GM23338 (cell line): ENCODE results near the gene PTPRJ. TPM values are rescaled to one million over a fixed set of nuclear protein-coding genes. Genes with fewer than 3 reads are reported as not detected.

Experiments
- ATAC-seq: fragments of 200-7000 bp; cut with Tn5 transposase; 3 replicates; pipeline ENCODE4 v1.9.1; 2020
- DNase-seq: peaks from one replicate; pipeline ENCODE4 v3.0.0-alpha.2; 2015; ENCODE audit warnings: low spot score
- H2AFZ ChIP-seq: fragments of 200-600 bp; sonication (generic); 2 replicates; pipeline ENCODE4 v1.8.0; 2016; ENCODE audit warnings: antibody characterized with exemption, mild to moderate bottlenecking, moderate library complexity
- H3F3A ChIP-seq: fragments of 200-600 bp; sonication (generic); replicated peaks from 2 replicates; pipeline ENCODE4 v1.8.0; 2017; ENCODE audit warnings: antibody characterized with exemption, mixed run types, low read depth
- H3K27ac ChIP-seq: fragments of 200-600 bp; sonication (generic); 2 replicates; pipeline ENCODE4 v1.6.1; 2016; ENCODE audit warnings: low read depth
- H3K27me3 ChIP-seq: fragments of 200-600 bp; sonication (generic); 2 replicates; pipeline ENCODE4 v1.8.0; 2016; ENCODE audit warnings: mild to moderate bottlenecking, mixed run types, moderate library complexity; ENCODE audit not compliant: insufficient read depth
- H3K36me3 ChIP-seq: fragments of 200-600 bp; sonication (generic); 2 replicates; pipeline ENCODE4 v1.8.0; 2016; ENCODE audit warnings: mild to moderate bottlenecking; ENCODE audit not compliant: insufficient read depth
- H3K4me1 ChIP-seq: fragments of 200-600 bp; sonication (generic); 2 replicates; pipeline ENCODE4 v1.8.0; 2016; ENCODE audit warnings: mild to moderate bottlenecking, moderate library complexity; ENCODE audit not compliant: insufficient read depth
- H3K4me2 ChIP-seq: fragments of 200-600 bp; sonication (generic); 2 replicates; pipeline ENCODE4 v1.7.1; 2017; ENCODE audit warnings: mixed run types
- H3K4me3 ChIP-seq: fragments of 200-600 bp; sonication (generic); 2 replicates; pipeline ENCODE4 v1.6.1; 2016; ENCODE audit warnings: mixed run types
- H3K79me2 ChIP-seq: fragments of 200-600 bp; sonication (generic); replicated peaks from 2 replicates; pipeline ENCODE4 v1.8.0; 2017; ENCODE audit warnings: mild to moderate bottlenecking; ENCODE audit not compliant: insufficient read depth
- H3K9me2 ChIP-seq: fragments of 200-600 bp; sonication (generic); 2 replicates; pipeline ENCODE4 v1.8.0; 2017; ENCODE audit not compliant: insufficient read depth
- H4K20me1 ChIP-seq: fragments of 200-600 bp; sonication (generic); replicated peaks from 2 replicates; pipeline ENCODE4 v1.8.0; 2017; ENCODE audit warnings: mild to moderate bottlenecking; ENCODE audit not compliant: insufficient read depth
- H3K27ac Mint-ChIP-seq: 2 replicates; pipeline ENCODE4 v1.8.0; 2020; ENCODE audit warnings: inconsistent platforms, mild to moderate bottlenecking, moderate library complexity, mixed read lengths
- H3K27me3 Mint-ChIP-seq: 3 replicates; pipeline ENCODE4 v1.8.0; 2022; ENCODE audit warnings: low read depth, mild to moderate bottlenecking, moderate library complexity, mixed read lengths, inconsistent platforms; ENCODE audit not compliant: insufficient read depth, poor library complexity
- H3K36me3 Mint-ChIP-seq: 3 replicates; pipeline ENCODE4 v1.8.0; 2021; ENCODE audit warnings: low read depth, mild to moderate bottlenecking, inconsistent platforms, moderate library complexity, mixed read lengths
- H3K4me1 Mint-ChIP-seq: 3 replicates; pipeline ENCODE4 v1.8.0; 2020; ENCODE audit warnings: mild to moderate bottlenecking, inconsistent platforms, mixed read lengths
- H3K4me3 Mint-ChIP-seq: 3 replicates; pipeline ENCODE4 v1.8.0; 2021; ENCODE audit warnings: moderate library complexity, mild to moderate bottlenecking, inconsistent platforms, mixed read lengths
- H3K9me3 Mint-ChIP-seq: 3 replicates; pipeline ENCODE4 v1.8.0; 2020; ENCODE audit warnings: moderate library complexity, mild to moderate bottlenecking, inconsistent platforms, mixed read lengths
- CREB1 ChIP-seq: fragments of 250-450 bp; sonication (Bioruptor Pico); IDR thresholded peaks from 2 replicates; pipeline ENCODE4 v1.5.0; 2020; ENCODE audit warnings: low read depth, mild to moderate bottlenecking, moderate library complexity
- CTCF ChIP-seq, 2 experiments: fragments of 200-600 bp in 1 of 2; sonication (generic) in 1 of 2; conservative IDR thresholded peaks; 2 replicates each; pipeline versions ENCODE4 v1.5.1 to v1.6.1; 2016 to 2017; ENCODE audit warnings: antibody characterized with exemption in 2 of 2, low read depth in 2 of 2, mild to moderate bottlenecking in 2 of 2, moderate library complexity in 1 of 2
- ETS1 ChIP-seq: IDR thresholded peaks from 2 replicates; pipeline ENCODE4 v1.6.1; 2016; ENCODE audit warnings: antibody characterized with exemption
- EZH2 ChIP-seq: fragments of 200-600 bp; sonication (generic); IDR thresholded peaks from one replicate; pipeline ENCODE4 v1.8.0; 2017; ENCODE audit warnings: antibody characterized with exemption, mild to moderate bottlenecking, low read depth; ENCODE audit not compliant: unreplicated experiment
- EZH2phosphoT487 ChIP-seq: fragments of 200-600 bp; sonication (generic); IDR thresholded peaks from one replicate; pipeline ENCODE4 v1.8.1; 2018; ENCODE audit warnings: antibody characterized with exemption; ENCODE audit not compliant: unreplicated experiment
- JUNB ChIP-seq: IDR thresholded peaks from one replicate; pipeline ENCODE4 v1.6.1; 2016; ENCODE audit warnings: antibody characterized with exemption; ENCODE audit not compliant: unreplicated experiment
- NANOG ChIP-seq: IDR thresholded peaks from 2 replicates; pipeline ENCODE4 v1.6.1; 2016; ENCODE audit warnings: antibody characterized with exemption, borderline replicate concordance
- POLR2AphosphoS5 ChIP-seq: IDR thresholded peaks from 2 replicates; pipeline ENCODE4 v1.6.1; 2016; ENCODE audit warnings: antibody characterized with exemption, low read depth
- REST ChIP-seq: IDR thresholded peaks from one replicate; pipeline ENCODE4 v1.6.1; 2018; ENCODE audit warnings: antibody characterized with exemption; ENCODE audit not compliant: unreplicated experiment
- STAT1 ChIP-seq: IDR thresholded peaks from one replicate; pipeline ENCODE4 v1.6.1; 2016; ENCODE audit warnings: antibody characterized with exemption; ENCODE audit not compliant: unreplicated experiment
- ZNF114 ChIP-seq: fragments of 250-450 bp; sonication (Bioruptor Pico); IDR thresholded peaks from 2 replicates; pipeline ENCODE4 v1.5.0; 2020; ENCODE audit warnings: mild to moderate bottlenecking, moderate library complexity
- ZNF331 ChIP-seq: fragments of 250-450 bp; sonication (Bioruptor Pico); IDR thresholded peaks from 2 replicates; pipeline ENCODE4 v1.5.0; 2020; ENCODE audit warnings: low read depth, mild to moderate bottlenecking, moderate library complexity
- polyA plus RNA-seq: library from polyadenylated mRNA; unstranded; fragments of >200 nt; fragmentation: Nextera tagmentation; extraction: Ambion mirVana; gene quantifications from 2 replicates; pipeline ENCODE4 v1.2.1, GENCODE V29; 2016
- total RNA-seq: library from RNA; depleted of rRNA; stranded (reverse); fragments of >200 nt; shearing (Covaris generic); gene quantifications from 2 replicates; pipeline ENCODE4 v1.2.3, GENCODE V29; 2014
- TF ChIP-seq, protein P1 (sequence below): fragments of 250-450 bp; sonication (Bioruptor Pico); IDR thresholded peaks from 2 replicates; pipeline ENCODE4 v1.5.0; 2020; ENCODE audit warnings: mild to moderate bottlenecking, moderate library complexity

Gene PTPRJ
- total and polyA plus RNA-seq, 2 experiments from 2014 or later = 4.2 to 16.0 TPM

DNA sequence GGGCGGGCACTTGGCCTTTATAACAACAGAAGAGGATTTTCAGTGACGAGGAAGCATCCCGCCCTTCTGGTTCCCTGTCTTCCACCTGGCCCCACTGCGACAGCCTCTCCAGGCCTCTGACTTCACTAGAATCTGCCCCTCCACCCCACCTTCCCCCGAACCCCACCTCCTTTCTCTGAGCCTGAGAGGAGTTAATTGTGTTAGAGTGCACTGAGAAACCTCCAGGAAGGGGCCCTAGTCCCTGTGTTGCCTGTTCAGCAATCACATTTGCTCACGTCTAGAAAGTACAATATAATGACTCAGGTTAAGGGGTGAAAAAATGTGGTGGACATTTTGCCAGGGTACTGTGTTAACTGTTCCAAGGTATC lies 38.8 kb downstream of the PTPRJ start:
- TF ChIP-seq EZH2 (no peak), REST (no peak), ETS1 (no peak), CREB1 (CRISPR knock-in tag) (no peak), EZH2phosphoT487 (no peak), POLR2AphosphoS5 (no peak), STAT1 (no peak), CTCF (conservative IDR thresholded peaks at IDR 0.05; ENCODE audit: low read depth in 2 of 2) (no peak), JUNB (no peak), ZNF331 (CRISPR knock-in tag) (no peak), NANOG (no peak), ZNF114 (CRISPR knock-in tag) (no peak)
- TF ChIP-seq, protein P1, sequence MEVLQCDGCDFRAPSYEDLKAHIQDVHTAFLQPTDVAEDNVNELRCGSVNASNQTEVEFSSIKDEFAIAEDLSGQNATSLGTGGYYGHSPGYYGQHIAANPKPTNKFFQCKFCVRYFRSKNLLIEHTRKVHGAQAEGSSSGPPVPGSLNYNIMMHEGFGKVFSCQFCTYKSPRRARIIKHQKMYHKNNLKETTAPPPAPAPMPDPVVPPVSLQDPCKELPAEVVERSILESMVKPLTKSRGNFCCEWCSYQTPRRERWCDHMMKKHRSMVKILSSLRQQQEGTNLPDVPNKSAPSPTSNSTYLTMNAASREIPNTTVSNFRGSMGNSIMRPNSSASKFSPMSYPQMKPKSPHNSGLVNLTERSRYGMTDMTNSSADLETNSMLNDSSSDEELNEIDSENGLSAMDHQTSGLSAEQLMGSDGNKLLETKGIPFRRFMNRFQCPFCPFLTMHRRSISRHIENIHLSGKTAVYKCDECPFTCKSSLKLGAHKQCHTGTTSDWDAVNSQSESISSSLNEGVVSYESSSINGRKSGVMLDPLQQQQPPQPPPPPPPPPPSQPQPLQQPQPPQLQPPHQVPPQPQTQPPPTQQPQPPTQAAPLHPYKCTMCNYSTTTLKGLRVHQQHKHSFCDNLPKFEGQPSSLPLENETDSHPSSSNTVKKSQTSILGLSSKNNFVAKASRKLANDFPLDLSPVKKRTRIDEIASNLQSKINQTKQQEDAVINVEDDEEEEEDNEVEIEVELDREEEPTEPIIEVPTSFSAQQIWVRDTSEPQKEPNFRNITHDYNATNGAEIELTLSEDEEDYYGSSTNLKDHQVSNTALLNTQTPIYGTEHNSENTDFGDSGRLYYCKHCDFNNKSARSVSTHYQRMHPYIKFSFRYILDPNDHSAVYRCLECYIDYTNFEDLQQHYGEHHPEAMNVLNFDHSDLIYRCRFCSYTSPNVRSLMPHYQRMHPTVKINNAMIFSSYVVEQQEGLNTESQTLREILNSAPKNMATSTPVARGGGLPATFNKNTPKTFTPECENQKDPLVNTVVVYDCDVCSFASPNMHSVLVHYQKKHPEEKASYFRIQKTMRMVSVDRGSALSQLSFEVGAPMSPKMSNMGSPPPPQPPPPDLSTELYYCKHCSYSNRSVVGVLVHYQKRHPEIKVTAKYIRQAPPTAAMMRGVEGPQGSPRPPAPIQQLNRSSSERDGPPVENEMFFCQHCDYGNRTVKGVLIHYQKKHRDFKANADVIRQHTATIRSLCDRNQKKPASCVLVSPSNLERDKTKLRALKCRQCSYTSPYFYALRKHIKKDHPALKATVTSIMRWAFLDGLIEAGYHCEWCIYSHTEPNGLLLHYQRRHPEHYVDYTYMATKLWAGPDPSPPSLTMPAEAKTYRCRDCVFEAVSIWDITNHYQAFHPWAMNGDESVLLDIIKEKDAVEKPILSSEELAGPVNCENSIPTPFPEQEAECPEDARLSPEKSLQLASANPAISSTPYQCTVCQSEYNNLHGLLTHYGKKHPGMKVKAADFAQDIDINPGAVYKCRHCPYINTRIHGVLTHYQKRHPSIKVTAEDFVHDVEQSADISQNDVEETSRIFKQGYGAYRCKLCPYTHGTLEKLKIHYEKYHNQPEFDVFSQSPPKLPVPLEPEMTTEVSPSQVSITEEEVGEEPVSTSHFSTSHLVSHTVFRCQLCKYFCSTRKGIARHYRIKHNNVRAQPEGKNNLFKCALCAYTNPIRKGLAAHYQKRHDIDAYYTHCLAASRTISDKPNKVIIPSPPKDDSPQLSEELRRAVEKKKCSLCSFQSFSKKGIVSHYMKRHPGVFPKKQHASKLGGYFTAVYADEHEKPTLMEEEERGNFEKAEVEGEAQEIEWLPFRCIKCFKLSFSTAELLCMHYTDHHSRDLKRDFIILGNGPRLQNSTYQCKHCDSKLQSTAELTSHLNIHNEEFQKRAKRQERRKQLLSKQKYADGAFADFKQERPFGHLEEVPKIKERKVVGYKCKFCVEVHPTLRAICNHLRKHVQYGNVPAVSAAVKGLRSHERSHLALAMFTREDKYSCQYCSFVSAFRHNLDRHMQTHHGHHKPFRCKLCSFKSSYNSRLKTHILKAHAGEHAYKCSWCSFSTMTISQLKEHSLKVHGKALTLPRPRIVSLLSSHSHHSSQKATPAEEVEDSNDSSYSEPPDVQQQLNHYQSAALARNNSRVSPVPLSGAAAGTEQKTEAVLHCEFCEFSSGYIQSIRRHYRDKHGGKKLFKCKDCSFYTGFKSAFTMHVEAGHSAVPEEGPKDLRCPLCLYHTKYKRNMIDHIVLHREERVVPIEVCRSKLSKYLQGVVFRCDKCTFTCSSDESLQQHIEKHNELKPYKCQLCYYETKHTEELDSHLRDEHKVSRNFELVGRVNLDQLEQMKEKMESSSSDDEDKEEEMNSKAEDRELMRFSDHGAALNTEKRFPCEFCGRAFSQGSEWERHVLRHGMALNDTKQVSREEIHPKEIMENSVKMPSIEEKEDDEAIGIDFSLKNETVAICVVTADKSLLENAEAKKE (CRISPR knock-in tag) = no peak
- H3K27ac ChIP-seq = no peak overlapping the region
- H3K36me3 Mint-ChIP-seq = no peaks in the 10 kb centered on the region

More for the DNA sequence above, 38.8 kb downstream of the PTPRJ start:
- Histone ChIP-seq H3K36me3 (no peaks in the 10 kb centered on the region), H3K4me2 (peak overlapping the region; percentile 74), H3K9me2 (no peaks in the 10 kb centered on the region), H3K4me1 (peaks cover 35% of the 10 kb centered on the region), H2AFZ (no peak overlapping the region), H3K4me3 (peak overlapping the region; percentile 41; the same call in 1 of the 2 replicates), H4K20me1 (peaks cover 10% of the 10 kb centered on the region; the same call in 1 of the 2 replicates), H3K79me2 (peaks cover 37% of the 10 kb centered on the region), H3F3A (no peaks in the 10 kb centered on the region), H3K27me3 (no peaks in the 10 kb centered on the region)
- DNase-seq (peak; percentile 63), ATAC-seq (peak; percentile 74)
- Mint-ChIP-seq H3K4me3 (peak overlapping the region; percentile 62), H3K27ac (no peak overlapping the region), H3K27me3 (peaks cover 5% of the 10 kb centered on the region), H3K4me1 (peaks cover 51% of the 10 kb centered on the region), H3K9me3 (no peaks in the 10 kb centered on the region)
